SW 1271 (cell line): ENCODE data around the gene C1QTNF6.

Experiments
- DNase-seq, 2 experiments: peaks; one replicate each; lab custom pipeline; 2025; lab: John Stamatoyannopoulos, UW

The C1QTNF6 gene

DNA sequence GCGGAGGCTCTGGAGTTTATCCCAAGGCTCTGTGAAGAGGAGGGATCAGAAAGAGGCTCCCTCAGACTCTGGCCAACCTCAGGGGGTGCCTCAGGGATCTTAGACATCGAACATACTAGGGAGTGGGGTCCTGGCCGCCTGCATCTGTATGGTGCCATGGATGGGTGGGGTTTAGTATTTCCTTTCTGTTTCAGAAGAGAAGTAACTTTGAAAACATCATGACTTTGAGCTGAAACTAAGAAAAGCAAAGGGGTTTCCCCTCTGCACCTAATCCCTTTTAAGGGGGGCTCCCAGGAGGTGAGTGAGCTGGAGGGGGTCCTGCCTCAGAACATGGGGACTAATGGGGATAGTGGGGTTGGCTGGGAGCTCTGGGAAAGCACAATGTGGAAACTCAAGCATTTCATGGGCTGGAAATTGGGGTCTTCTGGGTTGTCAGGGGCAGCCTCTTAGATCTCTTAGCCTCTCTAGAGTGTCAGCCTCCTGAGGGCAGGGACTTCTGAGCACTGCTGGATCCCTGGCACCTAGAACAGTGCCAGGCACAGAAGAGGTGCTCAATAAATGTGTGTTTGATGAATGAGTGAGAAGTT is 36.0 kb upstream of the C1QTNF6 start:
- DNase-seq = no peak

DNA sequence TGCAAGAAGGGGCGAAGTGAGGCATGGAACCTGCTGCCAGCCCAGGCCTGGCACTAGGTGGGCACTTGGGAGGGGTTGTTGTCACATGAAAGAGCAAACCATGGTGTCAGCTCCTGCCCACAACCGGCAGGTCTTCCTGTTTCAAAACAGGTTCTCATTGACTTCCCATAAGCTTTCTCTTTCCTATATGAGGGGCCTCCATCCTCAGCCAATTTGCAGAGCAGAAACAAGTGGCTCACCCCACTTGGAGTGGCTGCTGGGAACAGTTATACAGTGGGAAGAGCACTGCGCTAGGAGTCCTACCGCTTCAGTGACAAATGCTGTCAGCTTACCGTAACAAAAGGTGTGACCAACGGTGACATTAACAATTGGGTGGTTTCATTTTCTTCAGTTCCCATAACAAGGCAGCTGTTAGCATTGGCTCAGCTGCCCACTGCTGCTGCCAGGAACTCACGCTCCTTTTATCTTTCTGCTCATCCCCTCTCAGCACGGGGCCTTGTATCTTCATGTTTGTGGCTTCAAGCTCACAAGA is 34.5 kb upstream of the C1QTNF6 start:
- no peak for DNase-seq

DNA sequence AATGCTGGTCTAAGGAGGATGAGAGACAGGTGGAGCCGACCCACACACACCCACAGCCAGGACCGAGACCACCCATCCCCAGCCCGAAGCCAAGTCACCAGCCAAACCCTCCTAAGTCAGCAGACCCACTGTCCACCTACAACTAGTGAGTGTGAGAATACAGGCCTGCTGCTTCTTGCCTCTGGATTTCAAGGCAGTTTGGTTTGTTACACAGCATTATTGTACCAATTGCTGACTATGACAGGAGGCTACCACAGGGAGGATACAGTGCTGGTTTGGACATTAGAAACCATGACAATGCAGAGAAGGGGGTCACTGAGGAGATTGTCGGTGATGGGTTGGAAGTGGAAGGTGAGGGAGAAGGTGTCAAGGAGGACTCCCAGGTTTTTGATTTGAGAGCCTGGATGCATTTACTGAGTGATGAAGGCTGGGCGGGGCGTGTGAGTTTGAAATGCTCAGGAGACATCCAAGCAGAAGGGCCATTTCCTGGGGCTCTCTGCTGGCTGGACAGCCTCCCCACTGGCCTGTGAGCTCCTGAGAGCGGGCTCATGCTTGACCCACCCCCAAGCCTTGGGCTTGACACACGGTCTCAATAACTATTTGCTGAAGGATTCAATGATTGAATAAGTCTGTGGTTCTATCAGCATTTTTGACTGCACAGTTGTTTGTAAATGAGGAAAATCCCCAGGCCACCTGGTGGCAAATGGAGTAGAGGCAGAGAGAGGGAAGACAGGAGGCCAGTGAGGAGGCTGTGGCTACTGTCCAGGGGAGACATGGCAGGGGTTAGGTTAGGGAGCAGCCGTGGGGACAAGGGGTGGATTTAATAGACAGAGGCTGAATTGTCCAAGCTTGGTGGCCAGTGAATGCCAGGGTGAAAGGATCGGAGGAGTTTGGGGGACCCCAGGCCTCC is 33.6 kb upstream of the C1QTNF6 start:
- no peak for DNase-seq

- no peak for DNase-seq
These were observed 32.5 kb upstream of the C1QTNF6 start for GRCh38 chr22:37220543-37220981.

- DNase-seq = no peak
These were observed 31.5 kb upstream of the C1QTNF6 start for GRCh38 chr22:37219533-37219932.

DNA sequence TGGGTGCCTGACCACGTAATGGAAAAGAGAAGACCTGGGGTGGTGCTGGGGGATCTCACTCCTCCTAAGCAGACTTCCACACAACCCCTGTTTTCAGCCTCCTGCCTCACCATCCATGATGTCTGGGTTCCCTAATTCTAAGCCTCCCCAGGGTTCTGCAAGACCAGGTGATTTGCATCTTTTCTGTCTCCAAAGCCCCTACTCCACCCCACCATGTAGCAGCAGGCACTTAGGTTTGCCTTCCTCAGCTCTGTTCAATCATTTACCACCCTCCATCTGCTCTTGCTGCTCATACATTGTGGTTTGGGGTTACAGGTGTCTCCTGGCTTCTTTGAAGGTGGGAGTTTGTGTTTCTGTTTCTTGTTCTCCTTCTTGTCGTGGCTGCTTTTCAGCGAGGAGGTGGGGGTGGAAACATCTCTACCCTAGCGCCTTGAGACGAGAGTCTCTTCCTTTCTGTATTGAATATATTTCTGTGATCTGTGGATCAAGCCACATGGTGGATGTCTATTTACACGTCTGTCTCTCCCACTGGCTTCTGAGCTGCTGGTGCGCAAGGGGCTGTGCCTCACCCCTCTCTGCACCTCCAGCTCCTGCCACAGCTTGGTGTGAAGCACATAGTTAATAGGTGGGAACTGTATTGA is 30.8 kb upstream of the C1QTNF6 start:
- no peak for DNase-seq

DNA sequence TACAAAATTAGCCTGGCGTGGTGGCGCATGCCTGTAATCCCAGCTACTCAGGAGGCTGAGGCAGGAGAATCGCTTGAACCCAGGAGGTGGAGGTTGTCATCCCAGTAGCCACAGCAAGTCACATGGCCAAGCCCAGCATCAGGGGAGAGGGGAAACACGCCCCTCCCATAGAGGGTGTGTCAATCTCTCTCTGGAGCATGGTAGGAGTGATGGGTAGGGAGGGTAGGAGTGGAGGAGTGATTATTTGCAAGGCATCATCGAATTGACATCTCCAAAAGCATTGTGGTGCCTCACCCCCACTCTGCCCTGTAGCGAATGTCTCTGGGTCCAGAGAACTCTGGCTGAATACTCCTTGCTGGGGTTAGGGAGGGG is 30.3 kb upstream of the C1QTNF6 start:
- no peak for DNase-seq

DNA sequence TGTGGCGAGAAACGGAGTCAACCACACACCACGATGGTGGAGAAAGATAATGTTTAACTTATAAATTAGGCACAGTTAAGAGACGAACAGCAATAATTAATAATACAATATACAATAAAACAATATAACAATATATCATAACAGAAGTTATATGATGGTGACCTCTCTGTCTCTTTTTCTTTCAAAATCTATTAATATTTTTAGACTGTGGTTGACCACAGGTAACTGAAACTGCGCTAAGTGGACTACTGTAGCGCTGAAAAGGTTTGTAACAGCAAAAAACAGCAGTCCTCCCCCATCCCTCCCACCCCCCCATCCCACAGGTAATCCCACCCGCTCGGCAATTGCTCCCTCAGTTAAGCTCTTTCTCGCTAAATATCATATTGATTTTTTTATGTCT is 27.8 kb upstream of the C1QTNF6 start:
- no peak for DNase-seq

DNA sequence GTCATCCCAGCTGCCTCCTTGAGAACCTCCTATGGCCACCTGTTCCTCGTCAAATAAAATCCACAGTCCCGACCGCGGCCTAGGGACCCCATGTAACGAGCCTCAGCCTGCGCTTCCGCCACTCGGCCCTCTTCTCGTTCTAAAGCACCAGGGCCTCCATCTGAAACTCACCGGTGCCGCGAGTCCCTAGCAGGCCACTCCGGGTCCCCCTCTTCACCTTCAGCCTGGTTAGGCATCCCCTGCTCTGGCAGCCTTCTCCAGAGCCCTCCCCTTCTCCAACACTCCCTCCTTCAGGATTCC is 26.6 kb upstream of the C1QTNF6 start:
- DNase-seq = no peak

- DNase-seq = no peak
These were observed 26.1 kb upstream of the C1QTNF6 start for GRCh38 chr22:37213941-37214730.

DNA sequence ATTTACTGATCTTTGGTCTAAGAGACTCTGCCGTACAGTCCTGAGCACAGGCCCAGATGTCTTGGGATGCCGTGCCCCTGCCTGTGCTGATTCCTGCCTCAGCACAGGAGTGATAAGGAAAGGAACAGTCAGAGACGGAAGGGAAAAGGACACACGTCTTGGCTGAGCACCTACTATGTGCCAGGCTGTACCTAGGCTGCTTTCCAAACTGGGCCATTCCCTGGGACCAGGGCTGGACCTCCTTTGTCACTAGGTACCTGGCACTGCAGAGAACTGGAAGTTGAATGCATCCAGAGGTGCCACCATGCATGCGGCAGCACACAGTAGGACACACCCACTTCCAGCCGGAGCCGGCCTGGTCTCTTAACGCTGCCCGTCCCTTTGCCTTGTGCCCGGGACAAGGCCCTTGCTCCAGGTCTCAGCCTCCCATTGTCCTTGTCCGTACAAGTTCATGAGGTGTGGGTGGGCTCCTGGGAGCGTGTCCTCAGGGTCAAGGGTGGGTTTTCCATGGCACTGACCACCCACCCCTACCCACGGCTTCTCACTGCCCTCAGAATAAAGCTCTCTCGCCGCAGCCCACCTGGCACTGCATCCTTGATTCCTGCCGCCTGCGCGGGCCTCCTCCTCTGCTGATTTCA is 25.3 kb upstream of the C1QTNF6 start:
- no peak for DNase-seq

DNA sequence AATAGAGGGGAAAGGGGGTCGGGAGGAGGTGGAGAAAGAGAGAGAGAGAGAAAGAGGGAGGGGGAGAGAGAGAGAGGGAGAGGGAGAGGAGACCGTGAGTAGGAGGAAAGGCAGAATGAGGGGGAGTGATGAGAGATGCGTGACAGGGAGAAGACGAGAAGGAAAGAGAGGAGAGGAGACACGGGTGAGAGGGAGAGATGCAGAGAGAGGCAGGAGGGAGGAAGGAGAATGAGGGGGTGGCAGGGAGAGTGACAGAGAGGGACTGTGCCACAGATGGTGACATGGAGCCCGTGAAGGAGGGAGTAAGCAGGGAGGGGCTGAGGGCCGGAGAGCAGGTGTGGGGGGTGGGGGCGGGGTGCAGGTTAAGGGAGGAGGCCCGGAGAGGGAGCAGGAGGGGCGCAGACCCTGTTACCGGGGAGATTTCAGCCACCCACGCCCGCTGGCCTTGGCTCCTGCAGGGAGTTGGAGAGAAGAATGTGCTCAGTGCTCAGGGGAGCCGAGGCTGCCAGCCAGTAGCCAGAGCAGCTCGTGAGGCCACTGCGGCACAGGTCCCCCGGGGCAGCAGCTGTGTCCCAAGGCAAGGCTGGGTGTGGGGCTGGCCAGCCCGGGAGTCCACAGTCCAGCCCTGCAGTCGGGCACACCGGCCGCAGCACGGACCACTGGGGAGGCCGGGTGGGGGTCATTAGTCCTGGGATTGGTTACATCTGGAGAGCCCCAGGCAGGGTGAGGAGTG is 24.3 kb upstream of the C1QTNF6 start, which contains the start of gene SSTR3:
TSS of gene SSTR3 (minus strand) at position 304 of the 733 bp plus-strand sequence. CDS start 4,674 bp downstream, outside the sequence.
- no peak for DNase-seq

DNA sequence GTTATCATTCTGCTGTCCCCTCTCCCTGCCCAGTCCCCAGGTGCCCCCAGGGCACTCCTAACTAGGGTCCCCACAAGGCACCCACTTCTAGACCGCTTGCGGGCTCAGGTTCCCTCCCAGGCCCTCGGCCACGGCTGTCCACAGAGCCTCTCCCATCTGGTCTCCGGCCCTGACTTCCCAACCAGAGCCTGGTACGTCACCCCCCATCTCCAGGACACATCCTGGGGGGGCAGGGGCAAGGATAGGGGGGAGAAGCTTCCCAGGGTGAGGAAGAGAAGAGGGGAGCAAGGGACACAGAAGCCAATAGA is 23.8 kb upstream of the C1QTNF6 start:
- DNase-seq = no peak

DNA sequence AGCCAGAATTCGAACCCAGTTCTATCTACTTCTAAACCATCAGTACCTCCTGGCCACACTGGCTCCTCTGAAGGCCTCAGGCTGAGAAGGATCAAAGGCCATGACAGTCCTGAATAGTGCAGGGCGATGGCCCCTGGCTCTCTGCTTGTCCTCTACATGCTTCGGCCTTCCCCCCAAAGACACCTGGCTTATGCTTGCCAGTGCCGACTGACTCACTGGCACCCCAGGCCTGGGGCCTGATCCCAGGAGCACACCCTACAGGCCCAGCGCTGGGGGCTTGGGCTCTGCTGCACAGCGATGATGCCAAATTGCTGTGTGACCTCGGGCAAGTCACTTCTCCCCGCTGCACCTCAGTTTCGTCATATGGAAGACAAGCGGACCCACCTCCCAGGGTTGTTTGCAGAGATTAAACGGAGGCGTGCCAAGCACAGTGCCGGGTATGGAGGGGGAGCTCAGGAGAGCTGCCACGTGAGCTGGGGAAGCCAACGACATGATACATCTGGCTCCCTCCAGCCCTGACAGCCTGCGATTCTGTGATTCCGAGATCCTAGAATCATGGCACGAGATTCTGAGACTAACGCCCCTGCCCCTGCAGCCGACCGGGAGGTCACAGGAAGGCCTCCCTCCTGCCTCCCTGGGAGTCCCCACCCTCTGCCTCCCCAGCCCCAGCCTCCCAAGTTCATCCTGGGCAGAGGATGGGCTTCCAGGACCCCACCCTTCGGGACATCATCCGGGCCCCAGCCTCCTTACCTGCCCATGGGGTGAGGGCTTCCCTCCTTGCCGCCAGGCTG is 23.2 kb upstream of the C1QTNF6 start:
- DNase-seq = no peak

DNA sequence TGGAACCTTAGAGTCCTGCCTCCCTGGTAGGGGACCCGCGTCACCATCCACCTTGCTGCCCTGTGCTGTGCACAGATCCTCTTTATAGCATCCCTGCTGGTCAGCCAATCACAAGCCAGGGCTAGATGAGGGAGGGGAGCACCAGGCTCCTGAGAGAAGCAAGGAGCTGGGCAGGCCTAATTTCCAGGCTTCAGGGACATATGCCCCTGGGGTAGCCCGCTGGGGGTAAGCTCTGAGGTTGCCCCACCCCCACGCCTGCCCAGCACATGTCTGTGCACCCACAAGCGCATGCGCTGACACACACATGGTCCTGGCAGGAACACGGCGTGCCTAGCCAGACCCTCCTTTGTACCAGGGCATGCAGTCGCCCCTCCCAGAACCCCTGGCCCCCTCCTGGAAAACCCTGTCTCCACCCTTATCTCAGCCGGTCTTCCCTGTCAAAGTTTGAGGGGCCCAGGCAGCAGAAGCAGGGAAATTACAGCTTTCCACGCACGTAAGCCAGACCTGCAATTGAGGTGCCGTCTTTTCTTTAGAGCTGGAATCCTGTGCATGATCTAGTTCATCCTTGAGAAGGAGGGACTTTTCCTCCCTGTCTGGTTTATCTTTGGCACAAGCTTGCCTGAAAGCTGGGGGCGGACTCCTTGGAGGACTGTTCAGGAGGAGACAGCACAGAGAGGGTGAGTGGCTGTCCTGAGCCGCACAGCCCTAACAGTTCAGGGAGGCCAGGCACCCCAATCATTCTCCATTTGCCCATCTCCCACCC is 22.2 kb upstream of the C1QTNF6 start:
- no peak for DNase-seq

DNA sequence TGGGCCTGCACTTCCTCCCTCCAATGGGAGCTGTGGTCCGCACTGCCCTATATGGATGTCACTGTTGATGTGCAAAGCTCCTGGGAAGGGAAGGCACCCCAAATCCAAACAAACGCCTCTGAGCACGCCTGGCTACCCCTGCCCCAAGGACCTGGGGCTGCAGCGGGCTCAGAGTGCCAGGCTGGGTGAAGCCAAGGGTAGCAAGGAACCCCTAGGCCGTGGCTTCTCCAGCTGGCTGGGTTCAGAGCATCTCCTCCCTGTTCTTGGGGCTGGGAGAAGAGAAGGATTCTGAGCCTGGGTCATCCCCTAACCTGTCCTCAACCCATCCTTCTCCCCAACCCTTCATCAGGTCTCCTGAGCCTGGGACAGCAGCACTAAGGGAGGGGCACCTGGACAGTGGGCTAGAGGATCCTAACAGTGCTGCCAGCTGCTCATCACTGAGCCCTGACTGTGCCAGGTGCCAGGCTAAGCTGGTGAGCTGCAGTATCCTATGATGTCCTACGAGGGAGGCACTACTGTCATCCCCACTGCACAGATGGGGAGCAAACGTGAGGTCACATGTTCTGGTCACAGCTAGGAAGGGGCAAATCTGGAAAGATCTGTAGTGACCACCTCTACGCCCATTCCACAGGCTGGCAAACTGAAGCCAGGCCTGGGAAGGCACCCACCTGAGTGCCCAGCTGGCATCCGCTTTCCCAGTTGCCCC is 21.2 kb upstream of the C1QTNF6 start:
- DNase-seq = no peak

DNA sequence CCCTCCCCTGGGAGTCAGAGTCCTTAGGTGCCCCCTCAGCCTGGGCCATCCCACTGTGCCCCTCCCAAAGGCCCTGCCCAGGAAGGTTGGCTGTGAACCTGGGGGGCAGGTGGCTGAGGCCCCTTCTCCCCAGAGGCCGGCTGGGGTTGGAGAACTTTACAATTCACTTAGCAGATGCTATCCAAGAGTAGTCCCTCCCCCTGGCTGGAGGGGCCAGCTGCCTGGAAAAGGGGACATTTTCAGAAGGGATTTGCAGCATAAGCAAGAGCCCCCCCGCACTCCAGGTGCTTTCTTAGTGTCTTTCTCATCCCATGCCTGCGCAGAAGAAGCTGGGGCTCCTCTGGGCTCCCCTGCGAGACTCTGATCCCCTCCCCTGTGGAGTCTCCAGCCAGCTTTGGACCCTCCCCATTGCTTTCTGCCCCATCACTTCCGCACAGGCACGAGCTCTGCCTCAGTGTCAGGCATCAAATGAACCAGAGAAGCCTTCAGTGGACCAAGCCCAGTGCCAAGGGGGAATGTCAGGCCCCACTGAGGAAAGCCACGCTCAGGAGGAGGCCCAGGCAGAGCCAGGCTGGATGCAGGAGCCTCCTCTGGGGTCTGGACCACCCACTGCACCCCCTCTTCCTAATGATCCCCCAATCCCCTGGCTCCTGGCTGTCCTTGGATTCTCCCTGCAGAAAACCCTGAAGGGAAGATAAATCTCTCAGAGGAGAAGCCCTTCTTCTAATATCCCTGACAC is 20.5 kb upstream of the C1QTNF6 start:
- no peak for DNase-seq

GRCh38 chr22:37207981-37208380 is 19.9 kb upstream of the C1QTNF6 start:
- no peak for DNase-seq
